Measurements from ENCODE around the gene TYW3.

Gene TYW3, protein sequence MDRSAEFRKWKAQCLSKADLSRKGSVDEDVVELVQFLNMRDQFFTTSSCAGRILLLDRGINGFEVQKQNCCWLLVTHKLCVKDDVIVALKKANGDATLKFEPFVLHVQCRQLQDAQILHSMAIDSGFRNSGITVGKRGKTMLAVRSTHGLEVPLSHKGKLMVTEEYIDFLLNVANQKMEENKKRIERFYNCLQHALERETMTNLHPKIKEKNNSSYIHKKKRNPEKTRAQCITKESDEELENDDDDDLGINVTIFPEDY

DNA sequence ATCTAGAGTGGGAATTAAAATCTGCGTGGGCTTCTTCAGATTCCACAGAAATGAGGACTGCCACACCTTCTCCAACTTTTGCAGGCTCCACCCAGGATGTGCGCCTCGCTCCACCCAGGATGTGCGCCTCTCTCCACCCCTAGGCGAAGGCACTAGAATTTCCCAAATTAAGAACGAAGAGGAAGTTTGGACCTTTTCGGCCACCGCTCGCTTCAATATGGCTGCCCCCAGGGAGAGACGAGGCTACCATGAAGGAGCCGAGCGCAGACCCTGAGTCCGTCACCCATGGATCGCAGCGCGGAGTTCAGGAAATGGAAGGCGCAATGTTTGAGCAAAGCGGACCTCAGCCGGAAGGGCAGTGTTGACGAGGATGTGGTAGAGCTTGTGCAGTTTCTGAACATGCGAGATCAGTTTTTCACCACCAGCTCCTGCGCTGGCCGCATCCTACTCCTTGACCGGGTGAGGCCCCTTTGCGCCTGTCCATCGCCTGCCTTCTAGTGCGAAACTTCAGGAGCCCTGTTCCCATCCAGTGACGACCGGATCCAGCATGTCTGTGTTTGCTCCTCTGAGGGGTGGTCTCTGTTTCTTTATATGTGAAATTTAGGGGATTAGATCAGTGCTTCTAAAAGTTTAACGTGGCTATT, at the start of gene TYW3, which contains the start of gene CRYZ:
TYW3 (plus strand) TSS at position 193 of the 644 bp plus-strand sequence; CDS start at position 286, 93 bp downstream.
CRYZ (minus strand) TSS at position 91 of the 644 bp plus-strand sequence. CDS start 8,229 bp downstream, outside the sequence.
- FAIRE-seq (no peak), DNase-seq (ENCODE audit: low spot score) (peak; percentile 81)

DNA sequence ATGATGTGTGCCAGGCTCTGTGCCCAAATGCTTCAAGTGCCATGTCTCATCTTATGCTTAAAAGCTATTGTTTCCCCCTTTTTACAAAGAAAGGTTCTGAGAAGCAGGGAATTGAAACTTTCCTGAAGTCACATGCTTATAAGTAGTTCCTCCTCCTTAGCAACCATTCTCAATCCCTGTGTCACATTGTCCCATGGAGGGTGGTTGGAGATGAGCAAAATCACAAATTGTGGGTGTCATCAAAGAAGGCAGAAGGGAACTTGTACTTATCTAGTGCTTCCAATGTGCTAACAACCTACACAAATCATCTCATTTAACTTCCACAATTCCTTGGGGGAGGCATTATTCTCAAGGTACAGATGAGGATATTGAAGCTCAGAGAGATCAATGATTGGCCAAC, 49.3 kb upstream of the TYW3 start:
- FAIRE-seq = no peak

GRCh38 chr1:74684301-74684700, 48.7 kb upstream of the TYW3 start:
- FAIRE-seq (no peak), DNase-seq (ENCODE audit: low spot score) (no peak)

More for the DNA sequence above, 49.3 kb upstream of the TYW3 start:
- DNase-seq (ENCODE audit: low spot score) = no peak

GRCh38 chr1:74686928-74687327, 46.0 kb upstream of the TYW3 start:
- DNase-seq (ENCODE audit: low spot score) (no peak), FAIRE-seq (no peak)

DNA sequence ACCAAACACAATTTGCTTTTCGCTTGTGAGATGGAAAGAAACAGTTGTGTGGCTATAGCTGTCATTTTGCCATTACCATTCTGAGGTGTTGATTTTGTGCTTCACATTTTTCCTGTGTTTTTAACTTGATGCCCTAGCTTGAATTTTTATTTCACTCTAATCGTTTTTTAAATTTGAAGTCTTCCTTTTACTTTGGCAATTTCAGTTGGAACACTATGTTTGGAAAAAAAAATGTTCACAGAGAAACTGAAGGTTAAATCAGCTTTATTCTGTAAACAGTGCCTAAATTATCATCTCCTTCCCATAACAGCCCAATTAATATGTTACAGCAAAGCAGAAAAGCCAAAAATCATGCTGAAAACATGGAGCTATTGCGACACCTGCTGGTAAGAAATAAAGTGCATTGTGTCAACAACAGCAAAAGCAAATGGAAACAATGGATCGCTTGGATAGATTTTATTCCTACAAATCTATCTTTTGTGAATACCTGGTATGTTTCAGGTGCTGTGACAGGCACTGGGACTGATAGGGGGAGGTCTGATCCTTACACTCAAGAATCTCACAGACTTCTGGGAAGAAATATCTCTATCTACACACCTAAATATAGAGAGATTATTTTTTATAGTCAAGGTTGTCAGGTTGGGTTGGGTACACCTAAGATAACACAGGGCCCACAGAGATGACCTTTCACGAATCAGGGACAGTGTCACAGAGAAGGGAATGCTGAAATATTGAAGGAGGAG, 43.2 kb upstream of the TYW3 start:
- DNase-seq (ENCODE audit: low spot score) (peak; percentile 23), FAIRE-seq (no peak)

DNA sequence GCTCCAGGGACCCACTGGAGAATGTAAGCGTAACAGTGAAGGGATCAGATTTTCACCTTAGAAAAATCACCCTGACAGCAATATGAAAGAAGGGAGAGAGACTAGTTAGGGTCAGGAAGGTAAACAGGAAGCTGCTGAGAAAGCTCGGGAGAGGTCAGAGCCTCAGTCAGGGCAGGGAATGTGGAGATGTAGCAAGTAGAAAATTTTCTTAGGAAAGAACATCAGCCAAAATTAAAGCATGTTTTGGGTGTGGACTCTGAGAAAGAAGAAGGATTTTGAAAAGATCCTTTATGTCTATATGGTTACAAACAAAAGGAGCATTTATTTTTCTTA, 42.6 kb upstream of the TYW3 start:
- FAIRE-seq (no peak), DNase-seq (ENCODE audit: low spot score) (no peak)

DNA sequence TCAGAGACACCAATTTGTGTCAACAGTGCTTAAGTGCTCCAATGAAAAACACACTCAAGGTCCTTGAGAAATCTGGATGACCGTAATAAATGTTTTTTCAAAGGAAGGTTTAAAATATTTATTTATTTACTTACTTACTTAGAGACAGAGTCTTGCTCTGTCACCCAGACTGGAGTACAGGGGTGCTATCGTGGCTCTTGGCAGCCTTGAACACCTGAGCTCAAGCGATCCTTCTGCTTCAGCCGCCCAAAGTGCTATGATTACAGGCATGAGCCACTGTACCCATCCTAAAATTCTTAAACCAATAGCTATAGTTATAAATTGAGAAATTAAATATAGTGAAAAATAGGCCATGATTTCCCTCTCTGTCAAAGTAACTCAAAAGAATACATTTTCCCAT, 42.0 kb upstream of the TYW3 start:
- FAIRE-seq (no peak), DNase-seq (ENCODE audit: low spot score) (no peak)

GRCh38 chr1:74693473-74693872, 39.5 kb upstream of the TYW3 start:
- FAIRE-seq = no peak
- DNase-seq (ENCODE audit: low spot score) = peak; percentile 12

GRCh38 chr1:74697832-74698231, 35.1 kb upstream of the TYW3 start:
- DNase-seq (ENCODE audit: low spot score) (no peak), FAIRE-seq (no peak)

DNA sequence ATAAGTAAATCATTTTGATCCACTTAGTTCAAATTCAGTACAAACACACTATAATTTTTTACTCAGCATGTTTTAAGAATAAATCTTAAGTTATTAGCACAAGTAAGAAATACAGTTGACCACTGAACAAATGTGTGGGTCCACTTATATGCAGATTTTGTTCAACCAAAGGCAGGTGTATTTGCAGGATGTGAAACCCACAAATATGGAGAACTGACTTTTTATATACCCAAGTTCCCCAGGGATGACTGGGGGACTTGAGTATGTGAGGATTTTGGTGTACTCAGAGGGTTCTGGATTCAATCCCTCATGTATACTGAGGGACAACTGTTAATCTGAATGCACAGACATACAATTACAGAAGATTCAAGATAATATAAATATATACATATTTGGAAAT, 33.6 kb upstream of the TYW3 start:
- FAIRE-seq (no peak), DNase-seq (ENCODE audit: low spot score) (no peak)

GRCh38 chr1:74703386-74704182, 29.4 kb upstream of the TYW3 start:
- DNase-seq (ENCODE audit: low spot score) (no peak), FAIRE-seq (no peak)

- FAIRE-seq (no peak), DNase-seq (ENCODE audit: low spot score) (no peak)
Measured at GRCh38 chr1:74712881-74713280, 20.1 kb upstream of the TYW3 start.

- FAIRE-seq (no peak), DNase-seq (ENCODE audit: low spot score) (no peak)
Measured at GRCh38 chr1:74713849-74714248, 19.1 kb upstream of the TYW3 start.

DNA sequence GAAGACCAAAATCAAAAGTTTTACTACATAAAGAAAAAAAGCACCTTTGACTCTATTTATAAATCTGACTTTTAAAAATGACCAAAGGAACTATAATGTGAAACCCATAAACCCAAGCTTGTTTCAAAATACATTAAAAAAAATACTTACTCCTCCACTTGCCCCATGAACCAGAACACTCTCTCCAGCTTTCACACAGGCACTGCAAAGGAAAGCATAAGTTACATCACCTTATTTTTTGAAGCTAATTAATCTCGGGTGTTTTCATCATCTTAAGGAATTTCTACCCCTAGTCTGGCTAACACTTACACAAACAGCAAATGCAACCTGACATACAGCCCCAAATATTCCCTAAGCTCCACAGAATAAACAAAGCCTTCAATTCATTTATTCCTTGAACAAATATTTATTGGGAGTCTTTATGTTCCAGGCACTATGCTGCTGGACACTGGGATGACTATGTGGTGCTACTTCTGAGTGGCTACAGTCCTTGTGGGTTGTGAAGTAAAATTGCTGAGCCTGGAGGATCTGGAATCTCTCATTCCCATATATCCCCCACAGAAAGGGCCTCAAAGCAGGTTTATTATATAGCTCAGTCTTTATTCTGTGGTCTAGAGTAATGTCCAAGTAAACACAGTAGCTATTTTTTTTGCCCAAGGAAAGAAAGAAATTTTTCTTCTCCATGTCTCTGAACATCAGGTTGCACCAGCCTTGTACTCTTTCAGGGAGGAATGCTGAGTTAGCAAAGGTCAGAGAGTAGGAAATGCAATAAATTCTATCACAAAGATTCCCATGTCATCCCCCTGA, 18.3 kb upstream of the TYW3 start:
- FAIRE-seq = no peak
- no peak for DNase-seq (ENCODE audit: low spot score)

GRCh38 chr1:74715236-74715502, 17.8 kb upstream of the TYW3 start:
- no peak for DNase-seq (ENCODE audit: low spot score)
- FAIRE-seq = no peak

DNA sequence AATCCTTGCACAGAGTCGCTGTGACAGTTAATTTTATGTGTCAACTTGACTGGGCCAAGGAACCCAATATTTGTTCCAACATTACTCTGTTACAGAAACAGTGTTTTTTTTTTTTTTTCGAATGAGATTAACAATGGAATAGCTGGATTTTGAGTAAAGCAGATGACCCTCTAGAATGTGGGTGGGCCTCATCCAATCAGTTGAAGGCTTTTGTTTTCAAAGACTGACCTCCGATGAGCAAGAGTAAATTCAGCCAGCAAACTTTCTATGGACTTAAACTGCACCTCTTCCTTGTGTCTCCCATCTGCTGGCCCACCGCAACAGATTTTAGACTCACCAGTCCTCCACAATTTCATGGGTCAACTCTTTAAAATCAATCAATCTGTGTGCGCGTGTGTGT, 17.1 kb upstream of the TYW3 start:
- no peak for FAIRE-seq
- DNase-seq (ENCODE audit: low spot score) = no peak

DNA sequence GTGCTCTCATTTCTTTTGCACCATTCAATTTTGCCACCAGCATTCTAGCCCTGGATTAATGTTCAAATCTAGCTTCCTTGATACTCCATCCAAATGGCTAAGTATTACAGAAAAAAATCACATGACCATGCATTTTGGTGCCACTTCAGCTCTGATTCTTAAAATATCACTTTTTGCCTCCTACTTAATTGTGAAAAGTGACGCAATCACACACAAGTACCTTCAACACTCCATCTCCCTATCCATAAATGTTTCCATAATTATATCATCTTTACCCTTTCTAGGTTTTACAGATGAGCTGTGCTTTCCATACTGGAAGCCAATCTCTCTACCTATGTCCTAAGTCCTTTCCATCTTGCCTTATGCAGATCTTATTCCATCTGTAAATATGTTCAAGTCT, 16.1 kb upstream of the TYW3 start:
- DNase-seq (ENCODE audit: low spot score) = no peak
- FAIRE-seq = no peak

- no peak for DNase-seq (ENCODE audit: low spot score)
Measured at GRCh38 chr1:74717626-74718025, 15.3 kb upstream of the TYW3 start.

GRCh38 chr1:74726063-74726462, 6.9 kb upstream of the TYW3 start:
- no peak for DNase-seq (ENCODE audit: low spot score)
- FAIRE-seq = no peak

More at GRCh38 chr1:74717626-74718025, 15.3 kb upstream of the TYW3 start:
- FAIRE-seq = no peak

DNA sequence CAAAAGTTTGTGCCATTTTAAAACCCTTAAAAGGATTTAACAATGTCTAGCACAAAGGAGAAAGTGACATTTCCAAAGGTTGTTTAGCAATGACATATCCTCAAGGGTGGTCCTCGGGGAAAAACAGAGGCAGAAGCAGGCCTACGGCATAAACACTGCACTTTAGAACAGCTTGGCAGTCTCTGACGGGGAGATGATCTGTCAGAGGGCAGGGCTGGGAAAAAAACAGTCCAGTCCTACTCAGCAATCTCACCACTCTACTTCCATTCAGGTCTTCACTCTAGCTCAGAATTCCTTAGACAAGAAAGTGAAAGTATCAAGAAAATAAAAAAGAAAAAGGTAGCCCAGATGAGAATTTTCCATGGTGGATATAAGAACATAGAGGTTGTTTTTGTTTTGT, 4.2 kb upstream of the TYW3 start:
- FAIRE-seq (no peak), DNase-seq (ENCODE audit: low spot score) (no peak)
